ENCODE measurements around the gene QSER1.

QSER1 gene

GRCh38 chr11:32890843-32891656 lies 1.6 kb upstream of the QSER1 start:
- no peak overlapping the region for H3K4me3 ChIP-seq (ENCODE audit: low read length)
- no peak for TF ChIP-seq CTCF (conservative IDR thresholded peaks at IDR 0.05; ENCODE audit: low read length)
- no peak for DNase-seq (ENCODE audit: low read depth)

GRCh38 chr11:32891657-32892354 lies 805 bp upstream of the QSER1 start:
- H3K4me3 ChIP-seq (ENCODE audit: low read length): peak overlapping the region; percentile 80
- TF ChIP-seq CTCF (conservative IDR thresholded peaks at IDR 0.05; ENCODE audit: low read length): no peak
- peak; percentile 11 for DNase-seq (ENCODE audit: low read depth)

- H3K4me3 ChIP-seq (ENCODE audit: low read length): peak overlapping the region; percentile 81
- no peak for TF ChIP-seq CTCF (conservative IDR thresholded peaks at IDR 0.05; ENCODE audit: low read length)
- DNase-seq (ENCODE audit: low read depth): no peak
These were observed 407 bp downstream of the QSER1 start for GRCh38 chr11:32893093-32893342.

- DNase-seq (ENCODE audit: low read depth): peak; percentile 29
- H3K4me3 ChIP-seq (ENCODE audit: low read length): peak overlapping the region; percentile 81
- TF ChIP-seq CTCF (conservative IDR thresholded peaks at IDR 0.05; ENCODE audit: low read length): peak; percentile 36
These were observed 935 bp downstream of the QSER1 start for GRCh38 chr11:32893343-32894148.

- no peak for TF ChIP-seq CTCF (conservative IDR thresholded peaks at IDR 0.05; ENCODE audit: low read length)
- peak overlapping the region; percentile 81 for H3K4me3 ChIP-seq (ENCODE audit: low read length)
- peak; percentile 60 for DNase-seq (ENCODE audit: low read depth)
These were observed 1.7 kb downstream of the QSER1 start for GRCh38 chr11:32894149-32894827.

- H3K4me3 ChIP-seq (ENCODE audit: low read length): peak overlapping the region; percentile 81; the same call in 1 of the 2 replicates
- no peak for TF ChIP-seq CTCF (conservative IDR thresholded peaks at IDR 0.05; ENCODE audit: low read length)
- no peak for DNase-seq (ENCODE audit: low read depth)
These were observed 2.3 kb downstream of the QSER1 start for GRCh38 chr11:32894921-32895320.
